Hematopoietic multipotent progenitor cell (in vitro differentiated cells): ENCODE data around the gene SEMA6B. TPM values are rescaled to one million over a fixed set of nuclear protein-coding genes. Genes with fewer than 3 reads are reported as not detected.

Source experiments
- DNase-seq, 3 donors: peaks; one replicate each; pipeline ENCODE4 v3.0.0-alpha.2; 2011 to 2015; ENCODE audit warnings: low read depth in 2 of 3, low spot score in 2 of 3
- total RNA-seq: library from RNA; depleted of rRNA; stranded (reverse); fragments of >200 nt; gene quantifications from one replicate; pipeline ENCODE4 v1.2.3, GENCODE V29; 2012

Gene SEMA6B
- total RNA-seq, 1 donor: 0.27 TPM

- no peak for DNase-seq
These were observed 58.5 kb downstream of the SEMA6B start for GRCh38 chr19:4500841-4501591.

GRCh38 chr19:4499855-4500254 lies 59.6 kb downstream of the SEMA6B start:
- no peak for DNase-seq

GRCh38 chr19:4499318-4499717 lies 60.2 kb downstream of the SEMA6B start:
- DNase-seq: no peak

- no peak for DNase-seq
These were observed 60.8 kb downstream of the SEMA6B start for GRCh38 chr19:4498694-4499093.

- no peak for DNase-seq
These were observed 61.6 kb downstream of the SEMA6B start for GRCh38 chr19:4497770-4498389.

GRCh38 chr19:4496304-4496703 lies 63.2 kb downstream of the SEMA6B start:
- DNase-seq: no peak

GRCh38 chr19:4495471-4495870 lies 64.0 kb downstream of the SEMA6B start:
- no peak for DNase-seq

GRCh38 chr19:4494691-4495064 lies 64.8 kb downstream of the SEMA6B start:
- DNase-seq: no peak

GRCh38 chr19:4493929-4494690 lies 65.4 kb downstream of the SEMA6B start:
- DNase-seq: no peak

- DNase-seq: no peak
These were observed 66.2 kb downstream of the SEMA6B start for GRCh38 chr19:4493104-4493928.

Other genes starting within 250 kb of the SEMA6B start
- gene STAP2, start 220.9 kb downstream of the SEMA6B start, total RNA-seq: 3.8 TPM
- 22.4 TPM for gene MPND, start 216.1 kb downstream of the SEMA6B start, total RNA-seq
- 25.9 TPM for gene SH3GL1, start 159.1 kb downstream of the SEMA6B start, total RNA-seq
- gene CHAF1A, start 157.0 kb downstream of the SEMA6B start, total RNA-seq: 35.3 TPM
- gene UBXN6, start 101.9 kb downstream of the SEMA6B start, total RNA-seq: 69.7 TPM
- 30.2 TPM for gene HDGFL2, start 87.4 kb downstream of the SEMA6B start, total RNA-seq
- under 0.01 TPM for gene PLIN4, start 41.2 kb downstream of the SEMA6B start, total RNA-seq
- gene PLIN5, start 24.5 kb downstream of the SEMA6B start, total RNA-seq: 0.27 TPM
- gene LRG1, start 19.6 kb downstream of the SEMA6B start, total RNA-seq: 0.54 TPM
- gene TNFAIP8L1, start 79.8 kb upstream of the SEMA6B start, total RNA-seq: 19.4 TPM
- gene MYDGF, start 110.7 kb upstream of the SEMA6B start, total RNA-seq: 87.8 TPM
- gene DPP9, start 164.2 kb upstream of the SEMA6B start, total RNA-seq: 42.0 TPM
- 21.0 TPM for gene FEM1A, start 232.1 kb upstream of the SEMA6B start, total RNA-seq